ENCODE results near the gene IGFBP5. TPM values are rescaled to one million over a fixed set of nuclear protein-coding genes. Genes with fewer than 3 reads are reported as not detected.

The IGFBP5 gene
- total and polyA plus RNA-seq, 10 of the 15 experiments (the other 5 are each of a cell fraction or from before 2014, with no cell fraction given), result 2.8 TPM; not detected in 9

DNA sequence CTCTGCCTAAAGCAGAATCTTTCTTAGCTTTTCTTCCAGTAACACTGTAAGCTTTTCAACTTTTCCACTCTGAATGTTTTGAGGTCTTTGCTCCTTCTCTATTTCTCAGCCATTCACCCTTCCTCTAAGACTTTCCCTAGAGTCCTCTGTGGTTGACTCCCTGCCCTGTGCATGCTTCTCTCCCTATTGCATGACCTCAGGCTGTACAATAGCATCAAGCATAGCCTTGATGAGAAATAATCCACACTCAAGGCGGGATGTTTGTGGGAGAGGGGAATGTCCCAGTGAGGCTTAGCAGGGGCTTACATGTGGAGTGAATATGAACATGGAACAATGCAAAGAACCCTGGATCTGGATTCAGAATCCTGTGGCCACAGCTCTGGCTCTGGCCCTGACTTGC lies 48.4 kb upstream of the IGFBP5 start:
- SMC1A ChIA-PET (ENCODE audit: uncharacterized antibody, unreplicated experiment), result no interaction called here
- Histone ChIP-seq H3K4me1 (ENCODE audit: control insufficient read depth, insufficient read depth, low read length) (no peaks in the 10 kb centered on the region), H3K4me2 (ENCODE audit: control insufficient read depth, insufficient read depth) (no peak overlapping the region), H3K79me2 (ENCODE audit: control insufficient read depth, insufficient read depth, low read length) (no peaks in the 10 kb centered on the region), H2AFZ (ENCODE audit: control insufficient read depth, low read depth, low read length) (no peak overlapping the region), H4K20me1 (ENCODE audit: control insufficient read depth, insufficient read depth) (no peaks in the 10 kb centered on the region), H3K27me3 (replicated peaks in 1 of 2; ENCODE audit: control insufficient read depth in 2 of 2, insufficient read depth in 2 of 2, low read length in 1 of 2) (peaks cover 0 to 3% of the 10 kb centered on the region in 2 experiments; a peak in 2 of 4 replicates), H3K9ac (ENCODE audit: control insufficient read depth, insufficient read depth, low read length) (no peak overlapping the region), H3K4me3 (no peak overlapping the region), H3K27ac (ENCODE audit: control insufficient read depth, insufficient read depth) (no peak overlapping the region), H3K9me3 (replicated peaks; ENCODE audit: control insufficient read depth, insufficient read depth, low read length) (no peaks in the 10 kb centered on the region), H3K36me3 (ENCODE audit: control insufficient read depth in 2 of 2, insufficient read depth in 2 of 2, low read length in 1 of 2) (no peaks in the 10 kb centered on the region)
- RAD21 ChIA-PET (ENCODE audit: unreplicated experiment), result no interaction called here
- in situ Hi-C loops (cut with MboI), result no loop called here
- no TSS peak for BruUV-seq (replicated peaks)
- intact Hi-C loops (cut with micrococcal nuclease; ENCODE audit: unreplicated experiment), result no loop called here
- no peak for TF ChIP-seq JUNB (IDR thresholded peaks at IDR 0.05)
- TF ChIP-seq, protein P1, sequence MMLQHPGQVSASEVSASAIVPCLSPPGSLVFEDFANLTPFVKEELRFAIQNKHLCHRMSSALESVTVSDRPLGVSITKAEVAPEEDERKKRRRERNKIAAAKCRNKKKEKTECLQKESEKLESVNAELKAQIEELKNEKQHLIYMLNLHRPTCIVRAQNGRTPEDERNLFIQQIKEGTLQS (IDR thresholded peaks at IDR 0.05; ENCODE audit: borderline replicate concordance, extremely low read depth, low read depth, low read length), result no peak
- no peak for TF ChIP-seq SUPT20H (IDR thresholded peaks at IDR 0.05; ENCODE audit: borderline replicate concordance, control insufficient read depth, low read depth, low read length)
- no peak for TF ChIP-seq BACH1 (IDR thresholded peaks at IDR 0.05; ENCODE audit: borderline replicate concordance)
- TF ChIP-seq NR2C1 (IDR thresholded peaks at IDR 0.05), result no peak
- no peak for TF ChIP-seq ASH2L (IDR thresholded peaks at IDR 0.05; ENCODE audit: borderline replicate concordance, low read depth)
- TF ChIP-seq MEF2B (IDR thresholded peaks at IDR 0.05; ENCODE audit: partially characterized antibody, poor library complexity, severe bottlenecking), result no peak
- TF ChIP-seq MEF2A (IDR thresholded peaks at IDR 0.05; ENCODE audit: insufficient read depth, low read depth, low read length), result no peak
- no peak for TF ChIP-seq ATF2 (IDR thresholded peaks at IDR 0.05; ENCODE audit: low read length)
- no peak for TF ChIP-seq CREM (IDR thresholded peaks at IDR 0.05; ENCODE audit: low read depth)
- TF ChIP-seq MTA2 (IDR thresholded peaks at IDR 0.05; ENCODE audit: low read depth), result no peak
- CTCF ChIA-PET, result no interaction called here
- POLR2A ChIA-PET, result no interaction called here
- ATAC-seq (no peak), FAIRE-seq (no peak), DNase-seq (ENCODE audit: low read depth, low spot score) (no peak)
- 0% methylated on average over 1 of the region's 1 CpG for WGBS (ENCODE audit: insufficient coverage, insufficient replicate concordance, low lambda C conversion rate, missing lambda C conversion rate)

Measured in GM12878 (cell line).